Measurements from ENCODE around the gene LZTS2.
A peak's percentile ranks its signal among the peaks of the same experiment; 100 is the strongest.

Gene LZTS2

GRCh38 chr10:101029520-101030295 lies 30.1 kb downstream of the LZTS2 start:
- Histone ChIP-seq H3K27me3 (ENCODE audit: insufficient read depth, poor library complexity, severe bottlenecking) (no peaks in the 10 kb centered on the region), H3K36me3 (ENCODE audit: low read depth) (peaks cover 4% of the 10 kb centered on the region), H3K4me3 (ENCODE audit: severe bottlenecking) (no peak overlapping the region), H3K27ac (ENCODE audit: poor library complexity, severe bottlenecking) (no peak overlapping the region), H3K9me3 (ENCODE audit: severe bottlenecking) (no peaks in the 10 kb centered on the region), H3K4me1 (ENCODE audit: insufficient read depth, poor library complexity, severe bottlenecking) (no peaks in the 10 kb centered on the region)
- no peak for ATAC-seq (ENCODE audit: low read depth)
- TF ChIP-seq, protein P1, sequence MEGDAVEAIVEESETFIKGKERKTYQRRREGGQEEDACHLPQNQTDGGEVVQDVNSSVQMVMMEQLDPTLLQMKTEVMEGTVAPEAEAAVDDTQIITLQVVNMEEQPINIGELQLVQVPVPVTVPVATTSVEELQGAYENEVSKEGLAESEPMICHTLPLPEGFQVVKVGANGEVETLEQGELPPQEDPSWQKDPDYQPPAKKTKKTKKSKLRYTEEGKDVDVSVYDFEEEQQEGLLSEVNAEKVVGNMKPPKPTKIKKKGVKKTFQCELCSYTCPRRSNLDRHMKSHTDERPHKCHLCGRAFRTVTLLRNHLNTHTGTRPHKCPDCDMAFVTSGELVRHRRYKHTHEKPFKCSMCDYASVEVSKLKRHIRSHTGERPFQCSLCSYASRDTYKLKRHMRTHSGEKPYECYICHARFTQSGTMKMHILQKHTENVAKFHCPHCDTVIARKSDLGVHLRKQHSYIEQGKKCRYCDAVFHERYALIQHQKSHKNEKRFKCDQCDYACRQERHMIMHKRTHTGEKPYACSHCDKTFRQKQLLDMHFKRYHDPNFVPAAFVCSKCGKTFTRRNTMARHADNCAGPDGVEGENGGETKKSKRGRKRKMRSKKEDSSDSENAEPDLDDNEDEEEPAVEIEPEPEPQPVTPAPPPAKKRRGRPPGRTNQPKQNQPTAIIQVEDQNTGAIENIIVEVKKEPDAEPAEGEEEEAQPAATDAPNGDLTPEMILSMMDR (IDR thresholded peaks at IDR 0.05; ENCODE audit: poor library complexity, severe bottlenecking): no peak
- DNase-seq (ENCODE audit: low spot score): no peak

DNA sequence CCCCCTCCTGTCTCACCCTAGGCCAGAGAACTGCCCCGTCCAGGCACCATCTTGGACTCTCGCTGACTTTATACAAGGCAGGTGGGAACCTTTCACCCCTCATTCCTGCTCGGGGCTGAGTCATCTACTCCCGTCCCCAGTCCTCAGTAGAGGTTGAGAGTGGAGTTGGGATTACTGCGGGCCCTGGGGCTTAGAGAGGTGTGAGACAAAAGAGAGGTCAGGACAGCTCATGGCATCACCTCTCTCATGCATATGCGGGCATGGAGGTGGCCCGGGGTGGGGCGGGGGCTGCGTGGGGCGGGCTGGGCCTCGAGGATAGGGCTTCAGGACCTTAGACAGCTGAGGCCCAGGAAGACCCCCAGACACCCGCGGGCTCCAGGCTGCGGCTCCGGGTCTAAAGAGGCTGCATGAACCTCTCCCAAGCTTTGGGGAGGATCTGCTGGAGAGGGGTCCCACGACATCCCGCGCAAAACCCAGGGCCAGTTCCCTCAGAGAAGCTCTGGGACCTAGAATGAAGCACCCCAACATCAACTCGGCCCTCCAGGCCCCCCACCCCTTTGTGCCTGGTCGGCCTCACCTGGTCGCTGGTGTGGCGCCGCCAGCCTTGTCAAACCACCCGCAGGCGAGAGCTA lies 31.0 kb downstream of the LZTS2 start:
- H3K9me3 ChIP-seq (ENCODE audit: severe bottlenecking): no peaks in the 10 kb centered on the region
- H3K27me3 ChIP-seq (ENCODE audit: insufficient read depth, poor library complexity, severe bottlenecking): no peaks in the 10 kb centered on the region
- H3K27ac ChIP-seq (ENCODE audit: poor library complexity, severe bottlenecking): no peak overlapping the region
- ATAC-seq (ENCODE audit: low read depth) (no peak; the same call in 2 of the 3 replicates), DNase-seq (ENCODE audit: low spot score) (no peak)
- TF ChIP-seq, protein P1 (IDR thresholded peaks at IDR 0.05; ENCODE audit: poor library complexity, severe bottlenecking): no peak
- no peaks in the 10 kb centered on the region for H3K4me1 ChIP-seq (ENCODE audit: insufficient read depth, poor library complexity, severe bottlenecking)
- H3K4me3 ChIP-seq (ENCODE audit: severe bottlenecking): peak overlapping the region; percentile 48
- peaks cover 13% of the 10 kb centered on the region for H3K36me3 ChIP-seq (ENCODE audit: low read depth)

DNA sequence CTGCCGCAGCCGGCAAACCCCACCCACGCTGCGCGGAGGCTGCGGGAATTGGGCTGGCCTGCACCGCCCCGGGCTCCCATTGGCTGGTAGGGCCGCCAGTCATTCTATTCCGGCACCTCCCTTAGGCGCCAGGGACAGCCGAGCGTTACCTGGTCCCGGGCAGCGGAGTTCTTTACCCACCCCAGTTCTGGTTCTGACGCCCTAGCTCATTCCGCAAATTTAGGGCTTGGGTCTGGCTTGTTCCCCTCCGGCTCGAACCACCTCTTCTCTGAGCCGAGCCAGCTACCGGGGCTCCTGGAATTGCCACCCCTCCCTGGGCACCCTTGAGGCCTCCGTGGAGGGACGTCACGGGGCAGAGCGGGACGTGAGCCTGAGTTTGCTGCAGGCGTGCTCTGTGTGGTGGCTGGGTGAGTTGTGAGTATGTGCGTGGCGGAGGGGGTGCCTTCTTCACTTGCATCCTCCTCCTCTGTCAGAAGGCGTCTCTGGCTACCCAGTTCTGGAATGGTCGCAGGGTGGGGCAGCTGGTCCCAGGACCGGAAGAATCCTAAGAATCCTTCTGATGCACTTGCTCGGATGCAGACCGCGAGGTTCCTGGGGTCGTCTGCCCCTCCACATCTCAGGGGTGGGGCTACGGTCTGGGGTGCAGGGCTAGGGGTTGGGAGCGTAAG lies 31.7 kb downstream of the LZTS2 start, which contains the start of the genes PDZD7 and SFXN3:
TSS of gene PDZD7 (minus strand) at position 2 of the 668 bp plus-strand sequence. CDS start 910 bp downstream, outside the sequence.
TSS of gene SFXN3 (plus strand) at position 107 of the 668 bp plus-strand sequence. CDS start 3,461 bp downstream, outside the sequence.
- H3K36me3 ChIP-seq (ENCODE audit: low read depth): peaks cover 16% of the 10 kb centered on the region
- H3K9me3 ChIP-seq (ENCODE audit: severe bottlenecking): no peaks in the 10 kb centered on the region
- H3K27me3 ChIP-seq (ENCODE audit: insufficient read depth, poor library complexity, severe bottlenecking): no peaks in the 10 kb centered on the region
- peak; percentile 83 for ATAC-seq (ENCODE audit: low read depth)
- H3K4me1 ChIP-seq (ENCODE audit: insufficient read depth, poor library complexity, severe bottlenecking): no peaks in the 10 kb centered on the region
- H3K4me3 ChIP-seq (ENCODE audit: severe bottlenecking): peak within 1 kb of the TSS; percentile 48
- TF ChIP-seq, protein P1 (IDR thresholded peaks at IDR 0.05; ENCODE audit: poor library complexity, severe bottlenecking): no peak
- DNase-seq (ENCODE audit: low spot score): peak; percentile 93
- H3K27ac ChIP-seq (ENCODE audit: poor library complexity, severe bottlenecking): peak within 1 kb of the TSS; percentile 84

DNA sequence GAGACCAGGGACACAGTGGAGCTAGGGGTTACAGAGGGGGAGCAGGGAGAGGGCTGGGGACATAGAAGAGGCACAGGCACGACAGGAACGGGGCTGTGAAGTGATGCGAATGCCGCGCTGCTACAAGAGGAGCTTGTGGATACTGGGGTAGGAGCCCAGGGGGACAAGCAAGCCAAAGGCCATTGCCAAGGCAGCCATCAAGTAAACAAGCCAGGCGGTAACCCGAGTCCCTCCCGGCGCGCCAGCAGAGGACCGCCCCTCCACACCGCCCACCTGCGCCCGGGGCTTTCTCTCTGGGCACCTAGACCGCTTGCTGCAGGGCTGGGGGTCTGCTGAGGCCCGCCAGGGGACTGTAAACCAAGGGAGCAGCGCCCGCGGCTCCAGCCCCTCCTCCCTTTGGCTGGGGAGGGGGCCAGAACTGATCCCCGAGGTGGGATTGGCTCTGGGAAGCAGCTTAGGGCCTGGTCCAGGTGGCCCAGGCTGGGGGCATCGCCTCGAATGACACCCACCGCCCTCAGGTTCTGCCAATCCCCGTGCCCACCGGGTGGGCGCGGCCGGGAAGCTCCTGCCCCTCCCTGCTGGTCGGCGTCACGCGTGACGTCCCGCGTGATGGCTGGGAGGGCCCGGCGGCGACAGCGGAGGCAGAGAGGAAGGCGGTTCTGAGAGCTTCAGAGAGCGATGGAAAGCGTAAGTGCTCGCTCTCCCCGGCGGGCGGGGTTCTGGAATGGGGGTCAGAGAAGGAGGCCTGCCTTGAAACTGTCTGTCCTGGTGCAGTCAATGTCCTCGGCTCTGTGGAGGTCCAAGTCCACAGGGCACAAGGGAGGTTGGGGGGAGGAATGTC lies 32.4 kb downstream of the LZTS2 start:
- H3K4me1 ChIP-seq (ENCODE audit: insufficient read depth, poor library complexity, severe bottlenecking): no peaks in the 10 kb centered on the region
- no peak for DNase-seq (ENCODE audit: low spot score)
- peak; percentile 17 for ATAC-seq (ENCODE audit: low read depth)
- H3K9me3 ChIP-seq (ENCODE audit: severe bottlenecking): no peaks in the 10 kb centered on the region
- no peaks in the 10 kb centered on the region for H3K27me3 ChIP-seq (ENCODE audit: insufficient read depth, poor library complexity, severe bottlenecking)
- H3K27ac ChIP-seq (ENCODE audit: poor library complexity, severe bottlenecking): peak overlapping the region; percentile 84
- H3K4me3 ChIP-seq (ENCODE audit: severe bottlenecking): peak overlapping the region; percentile 48
- H3K36me3 ChIP-seq (ENCODE audit: low read depth): peaks cover 24% of the 10 kb centered on the region
- TF ChIP-seq, protein P1 (IDR thresholded peaks at IDR 0.05; ENCODE audit: poor library complexity, severe bottlenecking): no peak

Measured in RWPE2 (cell line).